ENCODE data around the gene ATRIP. TPM values are rescaled to one million over a fixed set of nuclear protein-coding genes. Genes with fewer than 3 reads are reported as not detected.

ATRIP gene
- total and polyA plus RNA-seq, 2 of the 8 experiments (the other 6 are each of a cell fraction or from before 2014, with no cell fraction given): 18.5 to 20.2 TPM

- H3K18ac ChIP-seq (ENCODE audit: extremely low read depth, low read length): no peak overlapping the region
- no peak overlapping the region for H2AFZ ChIP-seq (ENCODE audit: low read length)
- peaks cover 14 to 46% (median 26%) of the 10 kb centered on the region in 4 experiments for H3K36me3 ChIP-seq (ENCODE audit: control insufficient read depth in 2 of 4, insufficient read depth in 4 of 4, low read length in 3 of 4)
- H3K23me2 ChIP-seq (ENCODE audit: low read depth, low read length): no peaks in the 10 kb centered on the region
- no peak for DNase-seq (ENCODE audit: low read depth in 1 of 2, low spot score in 2 of 2)
- H4K91ac ChIP-seq (replicated peaks; ENCODE audit: insufficient read length, low read length): no peak overlapping the region
- H2BK120ac ChIP-seq (replicated peaks; ENCODE audit: low read depth, low read length): no peak overlapping the region
- no peak overlapping the region for H3K23ac ChIP-seq (ENCODE audit: insufficient read length)
- no peak overlapping the region for H2BK5ac ChIP-seq (ENCODE audit: low read depth, low read length)
- 71% methylated on average over 7 of the region's 7 CpGs; no CpG with 5 or more reads in 1 of the 2 experiments for WGBS, 2 experiments (ENCODE audit: extremely low coverage in 1 of 2, insufficient coverage in 1 of 2, insufficient read length in 1 of 2, insufficient replicate concordance in 2 of 2, low coverage in 1 of 2, low lambda C conversion rate in 2 of 2, missing lambda C conversion rate in 1 of 2)
- no peak overlapping the region for H2AK5ac ChIP-seq (ENCODE audit: low read depth, low read length)
- H4K20me1 ChIP-seq (replicated peaks in 1 of 2; ENCODE audit: control insufficient read depth in 1 of 2, insufficient read depth in 2 of 2, low read length in 2 of 2): peaks cover 3 to 11% of the 10 kb centered on the region in 2 experiments
- H3K9ac ChIP-seq (replicated peaks in 1 of 4; ENCODE audit: extremely low read depth in 1 of 4, low read depth in 3 of 4, low read length in 3 of 4): peak overlapping the region in 2 of 4 experiments; percentile 27 to 62; a peak in 4 of 7 replicates
- H3K4me1 ChIP-seq (replicated peaks in 1 of 4; ENCODE audit: control insufficient read depth in 3 of 4, insufficient read depth in 4 of 4, low read length in 3 of 4): peaks cover 0 to 25% (median 13%) of the 10 kb centered on the region in 4 experiments; a peak in 5 of 7 replicates
- no peak overlapping the region for H2BK20ac ChIP-seq (ENCODE audit: low read length)
- no peaks in the 10 kb centered on the region for H3K9me3 ChIP-seq (ENCODE audit: insufficient read depth in 2 of 2, low read depth in 1 of 2, low read length in 1 of 2)
- H3K27me3 ChIP-seq (replicated peaks in 1 of 4; ENCODE audit: control insufficient read depth in 3 of 4, extremely low read depth in 1 of 4, insufficient read depth in 3 of 4, low read length in 3 of 4): no peaks in the 10 kb centered on the region
- H3K4me3 ChIP-seq (ENCODE audit: extremely low read depth in 1 of 4, insufficient read depth in 2 of 4, low read depth in 3 of 4, low read length in 4 of 4): no peak overlapping the region; a peak in 1 of 8 replicates
- H3K79me2 ChIP-seq (ENCODE audit: control insufficient read depth in 1 of 2, insufficient read depth in 2 of 2, low read length in 2 of 2): peaks cover 0 to 3% of the 10 kb centered on the region in 2 experiments; a peak in 2 of 4 replicates
- ChIA-PET CTCF (ENCODE audit: partially characterized antibody) (interaction anchor here (1.0 to 21.5 kb wide), 15 partner anchors 8 to 198 kb away, joined by 3 to 251 read pairs (median 8); partner anchors contain the start of genes CELSR3, PFKFB4 and SHISA5), POLR2A (ENCODE audit: partially characterized antibody) (interaction anchor here (0.6 to 8.1 kb wide), 11 partner anchors 10 to 170 kb away, joined by 4 to 83 read pairs (median 11); partner anchors contain the start of genes ATRIP, CCDC51, SLC26A6 and TMA7)
- H4K5ac ChIP-seq (ENCODE audit: insufficient read length, low read depth, low read length): no peak overlapping the region
- no peak overlapping the region for H3K4me2 ChIP-seq (ENCODE audit: insufficient read depth in 1 of 2, low read depth in 2 of 2, low read length in 2 of 2)
- H3K4ac ChIP-seq (replicated peaks; ENCODE audit: insufficient read length, low read depth, low read length): no peak overlapping the region
- no peak overlapping the region for H2BK15ac ChIP-seq (ENCODE audit: low read length)
- peaks cover 6% of the 10 kb centered on the region for H3K79me1 ChIP-seq (ENCODE audit: low read depth, low read length)
- no peak overlapping the region for H2BK12ac ChIP-seq (ENCODE audit: low read depth, low read length)
- H3K27ac ChIP-seq (ENCODE audit: low read depth, low read length): 0 out of 2 replicates have a peak overlapping the region, but pooled peaks have one; percentile 31
- no peak overlapping the region for H3K14ac ChIP-seq (ENCODE audit: insufficient read length)
- TF ChIP-seq KDM5A (IDR thresholded peaks at IDR 0.05; ENCODE audit: low read length): no peak
- no peak for TF ChIP-seq RAD21 (IDR thresholded peaks at IDR 0.05 in 1 of 2, conservative IDR thresholded peaks at IDR 0.05 in 1 of 2; ENCODE audit: low read depth in 2 of 2, low read length in 2 of 2)
- TF ChIP-seq NANOG (IDR thresholded peaks at IDR 0.05; ENCODE audit: insufficient read depth, low read depth, low read length, poor library complexity, severe bottlenecking): no peak
- TF ChIP-seq MAFK (IDR thresholded peaks at IDR 0.05; ENCODE audit: low read depth, low read length): no peak
- no peak for TF ChIP-seq BCL11A (IDR thresholded peaks at IDR 0.05; ENCODE audit: low read depth in 2 of 2, low read length in 2 of 2)
- no peak for TF ChIP-seq CREB1 (IDR thresholded peaks at IDR 0.05)
- TF ChIP-seq JUN (IDR thresholded peaks at IDR 0.05; ENCODE audit: low read depth, low read length): no peak
- TF ChIP-seq GABPA (IDR thresholded peaks at IDR 0.05; ENCODE audit: borderline replicate concordance, insufficient read depth, low read length): no peak
- no peak for TF ChIP-seq SP2 (IDR thresholded peaks at IDR 0.05; ENCODE audit: low read length)
- TF ChIP-seq EGR1 (IDR thresholded peaks at IDR 0.05; ENCODE audit: borderline replicate concordance, low read depth, low read length): no peak
- no peak for FAIRE-seq
- H4K8ac ChIP-seq (ENCODE audit: extremely low read depth, insufficient read depth, low read length): no peak overlapping the region
- H3K56ac ChIP-seq (replicated peaks; ENCODE audit: insufficient read length, low read depth, low read length): no peak overlapping the region
Measured at GRCh38 chr3:48465237-48465530, 18.6 kb downstream of the ATRIP start.

Measured in H1 (cell line).